Neural progenitor cell (in vitro differentiated cells): Measurements from ENCODE around the gene COMMD7.

ENCODE experiments used
- EZH2 ChIP-seq: fragments of 200-600 bp; sonication (generic); IDR thresholded peaks from 2 replicates; pipeline ENCODE4 v1.6.1; 2017; ENCODE audit warnings: antibody characterized with exemption, mild to moderate bottlenecking, moderate library complexity
- EZH2phosphoT487 ChIP-seq: fragments of 200-600 bp; sonication (generic); IDR thresholded peaks from 2 replicates; pipeline ENCODE4 v1.6.1; 2017; ENCODE audit warnings: antibody characterized with exemption
- TF ChIP-seq, protein P1 (sequence below): fragments of 200-600 bp; sonication (generic); IDR thresholded peaks from 2 replicates; pipeline ENCODE4 v1.5.1; 2017; ENCODE audit warnings: antibody characterized with exemption, mild to moderate bottlenecking

DNA sequence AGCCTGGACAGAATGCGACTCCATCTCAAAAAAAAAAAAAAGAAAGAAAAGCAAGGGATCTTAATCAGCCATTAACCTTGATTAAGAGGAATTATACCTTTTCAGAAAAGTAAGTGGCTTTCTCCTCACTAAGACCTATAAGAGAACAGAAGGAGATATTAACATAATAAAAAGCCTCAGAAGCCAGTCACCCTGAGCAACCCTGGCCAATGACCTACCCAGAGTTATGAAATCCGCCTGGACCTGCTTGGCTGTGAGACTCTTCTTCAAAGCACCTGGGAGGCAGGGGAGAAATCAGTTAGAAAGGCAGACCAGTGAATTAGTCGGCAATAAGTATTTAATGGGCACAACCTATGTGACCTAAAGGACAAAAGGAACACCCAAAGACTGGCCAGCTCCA lies 36.8 kb downstream of the COMMD7 start:
- TF ChIP-seq, protein P1, sequence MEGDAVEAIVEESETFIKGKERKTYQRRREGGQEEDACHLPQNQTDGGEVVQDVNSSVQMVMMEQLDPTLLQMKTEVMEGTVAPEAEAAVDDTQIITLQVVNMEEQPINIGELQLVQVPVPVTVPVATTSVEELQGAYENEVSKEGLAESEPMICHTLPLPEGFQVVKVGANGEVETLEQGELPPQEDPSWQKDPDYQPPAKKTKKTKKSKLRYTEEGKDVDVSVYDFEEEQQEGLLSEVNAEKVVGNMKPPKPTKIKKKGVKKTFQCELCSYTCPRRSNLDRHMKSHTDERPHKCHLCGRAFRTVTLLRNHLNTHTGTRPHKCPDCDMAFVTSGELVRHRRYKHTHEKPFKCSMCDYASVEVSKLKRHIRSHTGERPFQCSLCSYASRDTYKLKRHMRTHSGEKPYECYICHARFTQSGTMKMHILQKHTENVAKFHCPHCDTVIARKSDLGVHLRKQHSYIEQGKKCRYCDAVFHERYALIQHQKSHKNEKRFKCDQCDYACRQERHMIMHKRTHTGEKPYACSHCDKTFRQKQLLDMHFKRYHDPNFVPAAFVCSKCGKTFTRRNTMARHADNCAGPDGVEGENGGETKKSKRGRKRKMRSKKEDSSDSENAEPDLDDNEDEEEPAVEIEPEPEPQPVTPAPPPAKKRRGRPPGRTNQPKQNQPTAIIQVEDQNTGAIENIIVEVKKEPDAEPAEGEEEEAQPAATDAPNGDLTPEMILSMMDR: no peak
- TF ChIP-seq EZH2 (no peak), EZH2phosphoT487 (no peak)
